Measurements from ENCODE around the gene KCP. TPM values are rescaled to one million over a fixed set of nuclear protein-coding genes. Genes with fewer than 3 reads are reported as not detected.

Gene KCP
- total and polyA plus RNA-seq, 10 of the 15 experiments (the other 5 are each of a cell fraction or from before 2014, with no cell fraction given) = 0.05 to 7.8 (median 2.5) TPM

DNA sequence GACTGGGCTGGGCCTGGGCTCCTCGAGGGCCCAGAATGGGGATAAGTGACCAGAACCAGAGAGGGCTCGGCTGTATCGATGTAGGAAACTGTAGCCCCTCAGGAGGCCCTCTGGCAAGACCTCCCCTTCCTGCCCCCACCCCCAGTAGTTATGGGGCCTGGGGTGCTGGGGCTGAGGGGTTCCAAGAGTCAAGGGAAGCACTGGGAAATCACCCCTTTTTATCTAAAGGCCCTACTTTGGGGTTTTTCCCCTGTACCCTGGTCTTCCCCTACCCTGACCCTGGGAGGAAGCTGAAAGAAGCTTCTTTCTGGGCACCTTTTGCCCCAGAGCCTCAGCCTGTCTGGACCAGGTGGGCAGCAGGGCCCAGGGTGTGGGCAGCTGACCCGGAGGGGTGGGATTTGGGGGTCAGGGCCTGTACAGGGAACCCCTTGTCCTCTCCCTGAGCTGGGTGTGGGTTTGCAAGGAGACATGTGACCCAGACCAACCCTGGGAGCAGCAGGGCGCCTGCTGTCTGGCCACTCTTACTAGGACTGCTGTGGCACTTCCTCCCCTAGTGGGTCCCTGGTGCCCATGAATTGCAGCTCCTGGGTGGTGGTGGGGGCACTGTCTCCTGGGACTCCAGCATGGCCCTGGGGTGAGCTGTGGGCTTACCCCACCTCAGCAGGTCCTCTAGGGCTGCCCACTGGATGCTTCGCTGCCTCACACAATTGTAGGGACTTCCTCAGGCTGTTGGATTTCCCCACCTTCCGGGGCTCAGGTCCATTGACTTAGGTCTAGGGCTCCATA, 28.8 kb upstream of the KCP start:
- peak; percentile 65 for DNase-seq (ENCODE audit: low read depth, low spot score)
- TF ChIP-seq YBX1 (IDR thresholded peaks at IDR 0.05) = no peak
- peak; percentile 11; the same call in 1 of the 2 replicates for TF ChIP-seq POLR2AphosphoS2 (IDR thresholded peaks at IDR 0.05; ENCODE audit: low read depth, low read length)
- peak; percentile 47; the same call in 1 of the 2 replicates for TF ChIP-seq RB1 (IDR thresholded peaks at IDR 0.05; ENCODE audit: borderline replicate concordance)
- peak; percentile 14 for TF ChIP-seq SP1 (IDR thresholded peaks at IDR 0.05; ENCODE audit: low read depth, low read length)
- peak; percentile 29; the same call in 1 of the 2 replicates for TF ChIP-seq SMARCA5 (IDR thresholded peaks at IDR 0.05)
- TF ChIP-seq POLR2A (IDR thresholded peaks at IDR 0.05; ENCODE audit: low read depth, low read length) = peak; percentile 42; the same call in 1 of the 2 replicates
- TF ChIP-seq, protein P1, sequence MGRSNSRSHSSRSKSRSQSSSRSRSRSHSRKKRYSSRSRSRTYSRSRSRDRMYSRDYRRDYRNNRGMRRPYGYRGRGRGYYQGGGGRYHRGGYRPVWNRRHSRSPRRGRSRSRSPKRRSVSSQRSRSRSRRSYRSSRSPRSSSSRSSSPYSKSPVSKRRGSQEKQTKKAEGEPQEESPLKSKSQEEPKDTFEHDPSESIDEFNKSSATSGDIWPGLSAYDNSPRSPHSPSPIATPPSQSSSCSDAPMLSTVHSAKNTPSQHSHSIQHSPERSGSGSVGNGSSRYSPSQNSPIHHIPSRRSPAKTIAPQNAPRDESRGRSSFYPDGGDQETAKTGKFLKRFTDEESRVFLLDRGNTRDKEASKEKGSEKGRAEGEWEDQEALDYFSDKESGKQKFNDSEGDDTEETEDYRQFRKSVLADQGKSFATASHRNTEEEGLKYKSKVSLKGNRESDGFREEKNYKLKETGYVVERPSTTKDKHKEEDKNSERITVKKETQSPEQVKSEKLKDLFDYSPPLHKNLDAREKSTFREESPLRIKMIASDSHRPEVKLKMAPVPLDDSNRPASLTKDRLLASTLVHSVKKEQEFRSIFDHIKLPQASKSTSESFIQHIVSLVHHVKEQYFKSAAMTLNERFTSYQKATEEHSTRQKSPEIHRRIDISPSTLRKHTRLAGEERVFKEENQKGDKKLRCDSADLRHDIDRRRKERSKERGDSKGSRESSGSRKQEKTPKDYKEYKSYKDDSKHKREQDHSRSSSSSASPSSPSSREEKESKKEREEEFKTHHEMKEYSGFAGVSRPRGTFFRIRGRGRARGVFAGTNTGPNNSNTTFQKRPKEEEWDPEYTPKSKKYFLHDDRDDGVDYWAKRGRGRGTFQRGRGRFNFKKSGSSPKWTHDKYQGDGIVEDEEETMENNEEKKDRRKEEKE (IDR thresholded peaks at IDR 0.05) = no peak
- peak in 1 of 2 experiments; percentile 3; a peak in 1 of 4 replicates for TF ChIP-seq BHLHE40 (IDR thresholded peaks at IDR 0.05; ENCODE audit: borderline replicate concordance in 1 of 2, low read depth in 2 of 2, low read length in 1 of 2)
- TF ChIP-seq, protein P2, sequence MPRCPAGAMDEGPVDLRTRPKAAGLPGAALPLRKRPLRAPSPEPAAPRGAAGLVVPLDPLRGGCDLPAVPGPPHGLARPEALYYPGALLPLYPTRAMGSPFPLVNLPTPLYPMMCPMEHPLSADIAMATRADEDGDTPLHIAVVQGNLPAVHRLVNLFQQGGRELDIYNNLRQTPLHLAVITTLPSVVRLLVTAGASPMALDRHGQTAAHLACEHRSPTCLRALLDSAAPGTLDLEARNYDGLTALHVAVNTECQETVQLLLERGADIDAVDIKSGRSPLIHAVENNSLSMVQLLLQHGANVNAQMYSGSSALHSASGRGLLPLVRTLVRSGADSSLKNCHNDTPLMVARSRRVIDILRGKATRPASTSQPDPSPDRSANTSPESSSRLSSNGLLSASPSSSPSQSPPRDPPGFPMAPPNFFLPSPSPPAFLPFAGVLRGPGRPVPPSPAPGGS (IDR thresholded peaks at IDR 0.05; ENCODE audit: borderline replicate concordance, insufficient read depth, low read depth, low read length, poor library complexity, severe bottlenecking) = peak; percentile 82
- TF ChIP-seq, protein P3, sequence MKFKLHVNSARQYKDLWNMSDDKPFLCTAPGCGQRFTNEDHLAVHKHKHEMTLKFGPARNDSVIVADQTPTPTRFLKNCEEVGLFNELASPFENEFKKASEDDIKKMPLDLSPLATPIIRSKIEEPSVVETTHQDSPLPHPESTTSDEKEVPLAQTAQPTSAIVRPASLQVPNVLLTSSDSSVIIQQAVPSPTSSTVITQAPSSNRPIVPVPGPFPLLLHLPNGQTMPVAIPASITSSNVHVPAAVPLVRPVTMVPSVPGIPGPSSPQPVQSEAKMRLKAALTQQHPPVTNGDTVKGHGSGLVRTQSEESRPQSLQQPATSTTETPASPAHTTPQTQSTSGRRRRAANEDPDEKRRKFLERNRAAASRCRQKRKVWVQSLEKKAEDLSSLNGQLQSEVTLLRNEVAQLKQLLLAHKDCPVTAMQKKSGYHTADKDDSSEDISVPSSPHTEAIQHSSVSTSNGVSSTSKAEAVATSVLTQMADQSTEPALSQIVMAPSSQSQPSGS (IDR thresholded peaks at IDR 0.05; ENCODE audit: low read length) = no peak
- peak; percentile 46; the same call in 1 of the 2 replicates for TF ChIP-seq RAD51 (IDR thresholded peaks at IDR 0.05)
- TF ChIP-seq DPF2 (IDR thresholded peaks at IDR 0.05) = peak; percentile 83; the same call in 1 of the 2 replicates
- peak; percentile 47; the same call in 1 of the 2 replicates for TF ChIP-seq MTA2 (IDR thresholded peaks at IDR 0.05; ENCODE audit: low read depth)
- TF ChIP-seq TBL1XR1 (IDR thresholded peaks at IDR 0.05; ENCODE audit: low read depth, low read length) = peak; percentile 45; the same call in 1 of the 2 replicates
- TF ChIP-seq, protein P4, sequence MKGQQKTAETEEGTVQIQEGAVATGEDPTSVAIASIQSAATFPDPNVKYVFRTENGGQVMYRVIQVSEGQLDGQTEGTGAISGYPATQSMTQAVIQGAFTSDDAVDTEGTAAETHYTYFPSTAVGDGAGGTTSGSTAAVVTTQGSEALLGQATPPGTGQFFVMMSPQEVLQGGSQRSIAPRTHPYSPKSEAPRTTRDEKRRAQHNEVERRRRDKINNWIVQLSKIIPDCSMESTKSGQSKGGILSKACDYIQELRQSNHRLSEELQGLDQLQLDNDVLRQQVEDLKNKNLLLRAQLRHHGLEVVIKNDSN (IDR thresholded peaks at IDR 0.05; ENCODE audit: borderline replicate concordance, extremely low read length, insufficient read depth, low read depth, low read length) = peak; percentile 55
- peak; percentile 98 for TF ChIP-seq GATAD2B (conservative IDR thresholded peaks at IDR 0.05; ENCODE audit: low read depth)

More for the DNA sequence above, 28.8 kb upstream of the KCP start:
- H4K20me1 ChIP-seq (ENCODE audit: control insufficient read depth, insufficient read depth) = no peaks in the 10 kb centered on the region
- ChIA-PET RAD21 (ENCODE audit: unreplicated experiment) (interaction anchor here (0.6 to 5.6 kb wide), 32 partner anchors 9 to 676 kb away, joined by 3 to 40 read pairs (median 4); partner anchors contain the start of gene TNPO3), CTCF (interaction anchor here (0.6 to 2.9 kb wide), 21 partner anchors 9 to 333 kb away, joined by 3 to 23 read pairs (median 4); partner anchors contain the start of gene KCP), POLR2A (interaction anchor here (0.5 to 6.7 kb wide), 25 partner anchors 10 to 429 kb away, joined by 3 to 107 read pairs (median 5); partner anchors contain the start of genes ATP6V1F, KCP and TNPO3), SMC1A (ENCODE audit: uncharacterized antibody, unreplicated experiment) (interaction anchor here (0.9 to 3.7 kb wide), 17 partner anchors 14 to 224 kb away, joined by 3 to 37 read pairs (median 7); partner anchors contain the start of gene TNPO3)
- peak overlapping the region; percentile 86 for H3K4me2 ChIP-seq (ENCODE audit: control insufficient read depth, insufficient read depth)
- FAIRE-seq (no peak), ATAC-seq (peak; percentile 39)
- in situ Hi-C loops (cut with MboI) = no loop called here
- BruUV-seq (replicated peaks) = no TSS peak
- peak overlapping the region; percentile 96 for H3K27ac ChIP-seq (ENCODE audit: control insufficient read depth, insufficient read depth)
- peaks cover 0 to 11% of the 10 kb centered on the region in 2 experiments; a peak in 3 of 4 replicates for H3K36me3 ChIP-seq (ENCODE audit: control insufficient read depth in 2 of 2, insufficient read depth in 2 of 2, low read length in 1 of 2)
- no peaks in the 10 kb centered on the region for H3K27me3 ChIP-seq (replicated peaks in 1 of 2; ENCODE audit: control insufficient read depth in 2 of 2, insufficient read depth in 2 of 2, low read length in 1 of 2)
- H3K4me3 ChIP-seq = peak overlapping the region; percentile 71
- peak overlapping the region; percentile 83 for H3K9ac ChIP-seq (ENCODE audit: control insufficient read depth, insufficient read depth, low read length)
- peaks cover 45% of the 10 kb centered on the region for H3K4me1 ChIP-seq (ENCODE audit: control insufficient read depth, insufficient read depth, low read length)
- no peak overlapping the region for H2AFZ ChIP-seq (ENCODE audit: control insufficient read depth, low read depth, low read length)
- peaks cover 89% of the 10 kb centered on the region for H3K79me2 ChIP-seq (ENCODE audit: control insufficient read depth, insufficient read depth, low read length)
- intact Hi-C loops (cut with micrococcal nuclease; ENCODE audit: unreplicated experiment) = loop anchor here (10.0 kb wide), 2 partner anchors 206 to 676 kb away; partner anchors contain the start of genes NRF1 and TSPAN33
- WGBS (ENCODE audit: insufficient coverage, insufficient replicate concordance, low lambda C conversion rate, missing lambda C conversion rate) = 3% methylated on average over 4 of the region's 7 CpGs
- H3K9me3 ChIP-seq (replicated peaks; ENCODE audit: control insufficient read depth, insufficient read depth, low read length) = no peaks in the 10 kb centered on the region

Measured in GM12878 (cell line).